GM18907 (cell line): Measurements from ENCODE around the gene TMEM185B.
"Not testable (repeated sequence)": the region's sequence is repeated elsewhere in the genome, so short reads cannot be mapped to it uniquely, and the experiment has no call there.

Source experiments
- ATAC-seq: cut with Tn5 transposase; IDR thresholded peaks from one replicate; pipeline ENCODE4 v1.9.1; 2021; ENCODE audit warnings: mild to moderate bottlenecking, moderate library complexity; ENCODE audit not compliant: unreplicated experiment

TMEM185B gene

DNA sequence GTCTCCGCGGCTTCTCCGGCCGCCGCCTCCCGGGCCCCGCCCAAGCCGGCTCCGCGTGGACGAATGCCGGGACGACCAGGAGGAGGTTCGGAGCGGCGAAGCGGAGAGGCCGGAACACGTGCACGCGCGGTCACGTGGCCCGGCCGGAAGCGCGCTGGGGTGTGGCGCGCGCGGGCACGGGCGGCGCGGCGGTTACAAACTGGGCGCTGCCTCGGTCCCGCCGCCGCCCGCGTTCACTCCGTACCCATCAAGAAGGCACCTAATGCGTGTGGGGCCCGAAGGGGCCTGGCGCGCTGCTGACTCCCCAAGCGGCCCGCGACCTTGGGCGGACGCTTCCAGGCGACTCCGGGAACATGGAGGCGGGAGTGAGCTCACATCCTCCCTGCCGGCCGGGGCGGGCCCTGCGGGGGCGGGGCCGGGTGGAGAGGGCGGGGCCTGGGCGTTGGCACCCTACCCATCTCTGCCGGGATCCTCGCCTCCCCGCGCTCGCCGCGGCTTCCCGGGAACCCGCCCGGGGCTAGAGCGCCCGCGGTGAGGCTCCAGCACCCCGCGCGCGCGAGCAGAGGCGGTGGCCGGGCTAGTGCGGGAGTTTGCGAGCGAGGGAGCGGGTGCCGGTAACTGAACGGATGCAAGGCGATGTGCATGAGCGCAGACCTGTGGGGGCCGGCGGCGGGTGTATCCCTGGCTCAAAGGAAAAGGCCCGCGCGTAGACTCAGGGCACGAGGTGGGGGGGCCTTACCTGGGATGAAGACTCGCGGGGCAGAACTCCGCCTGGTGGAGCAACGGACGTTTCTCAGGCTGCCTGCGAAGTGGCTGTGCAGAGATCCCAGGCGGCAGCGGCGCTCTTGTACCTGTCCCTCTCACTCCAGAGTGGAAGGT lies at the start of gene TMEM185B:
TSS of gene TMEM185B (minus strand) at position 367 of the 879 bp plus-strand sequence. CDS start 424 bp downstream, outside the sequence.
- ATAC-seq: peak; percentile 86

GRCh38 chr2:120271711-120272379 lies 48.6 kb upstream of the TMEM185B start:
- ATAC-seq: no peak

DNA sequence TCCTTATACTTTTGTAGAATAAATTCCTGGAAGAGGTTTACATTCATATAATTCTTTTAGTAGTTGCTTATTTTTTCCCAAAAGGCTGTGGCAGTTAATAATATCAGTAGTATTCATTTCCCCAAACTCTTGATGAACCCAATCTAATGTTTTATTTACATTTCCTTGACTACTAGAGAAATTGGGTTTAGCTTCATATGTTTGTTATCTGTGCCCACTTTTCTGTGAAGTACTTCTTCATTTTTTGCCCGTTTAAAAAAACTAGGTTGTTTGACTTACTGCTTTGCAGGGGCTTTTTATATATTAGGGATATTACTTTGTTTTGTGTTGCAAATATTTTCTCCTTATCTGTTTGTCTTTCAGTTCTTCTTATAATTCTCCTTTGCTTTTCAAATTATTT lies 46.6 kb upstream of the TMEM185B start:
- no peak for ATAC-seq

DNA sequence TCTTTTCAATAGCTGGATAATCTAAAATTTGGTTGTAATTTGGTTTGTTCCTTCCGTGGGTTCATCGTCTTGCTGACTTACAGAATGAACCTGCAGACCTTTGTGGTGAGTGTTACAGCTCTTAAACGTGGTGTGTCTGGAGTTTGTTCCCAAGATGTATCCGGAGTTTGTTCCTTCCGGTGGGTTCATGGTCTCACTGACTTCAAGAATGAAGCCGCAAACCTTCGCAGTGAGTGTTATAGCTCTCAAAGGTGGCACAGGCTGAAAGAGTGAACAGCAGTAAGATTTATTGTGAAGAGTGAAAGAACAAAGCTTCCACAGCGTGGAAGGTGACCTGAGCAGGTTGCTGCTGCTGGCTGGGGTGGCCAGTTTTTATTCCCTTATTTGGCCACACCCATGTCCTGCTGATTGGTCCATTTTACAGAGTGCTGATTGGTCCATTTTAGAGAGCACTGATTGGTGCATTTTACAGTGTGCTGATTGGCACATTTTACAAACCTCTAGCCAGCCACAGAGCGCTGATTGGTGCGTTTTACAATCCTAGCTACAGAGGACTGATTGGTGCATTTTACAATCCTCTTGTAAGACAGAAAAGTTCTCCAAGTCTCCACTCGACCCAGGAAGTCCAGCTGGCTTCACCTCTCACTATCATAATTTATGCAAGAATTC lies 46.0 kb upstream of the TMEM185B start:
- ATAC-seq: no peak

DNA sequence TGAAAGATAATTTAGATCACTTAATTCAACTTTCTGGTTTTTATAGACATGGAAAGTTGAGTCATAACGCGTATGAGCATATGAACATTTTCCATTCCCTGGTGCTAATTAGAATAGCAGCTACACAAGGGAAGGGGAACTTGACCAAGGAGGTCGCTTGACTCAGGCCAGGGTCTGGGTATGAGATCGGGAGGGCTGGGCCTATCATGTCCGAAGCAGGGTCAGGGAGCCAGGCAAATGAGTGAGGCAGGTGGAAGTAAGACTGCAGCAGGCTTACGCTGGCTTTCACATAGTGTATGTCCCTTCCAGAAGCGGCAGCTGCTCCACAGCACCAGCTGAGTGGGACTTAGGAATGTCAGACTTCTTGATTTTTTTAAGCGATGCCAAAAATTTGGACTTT lies 44.1 kb upstream of the TMEM185B start:
- ATAC-seq: no peak

GRCh38 chr2:120265006-120265405 lies 41.8 kb upstream of the TMEM185B start:
- peak; percentile 46 for ATAC-seq

GRCh38 chr2:120262761-120263428 lies 39.7 kb upstream of the TMEM185B start:
- ATAC-seq: no peak

- ATAC-seq: no peak
Observed at GRCh38 chr2:120262150-120262549, 39.0 kb upstream of the TMEM185B start.

DNA sequence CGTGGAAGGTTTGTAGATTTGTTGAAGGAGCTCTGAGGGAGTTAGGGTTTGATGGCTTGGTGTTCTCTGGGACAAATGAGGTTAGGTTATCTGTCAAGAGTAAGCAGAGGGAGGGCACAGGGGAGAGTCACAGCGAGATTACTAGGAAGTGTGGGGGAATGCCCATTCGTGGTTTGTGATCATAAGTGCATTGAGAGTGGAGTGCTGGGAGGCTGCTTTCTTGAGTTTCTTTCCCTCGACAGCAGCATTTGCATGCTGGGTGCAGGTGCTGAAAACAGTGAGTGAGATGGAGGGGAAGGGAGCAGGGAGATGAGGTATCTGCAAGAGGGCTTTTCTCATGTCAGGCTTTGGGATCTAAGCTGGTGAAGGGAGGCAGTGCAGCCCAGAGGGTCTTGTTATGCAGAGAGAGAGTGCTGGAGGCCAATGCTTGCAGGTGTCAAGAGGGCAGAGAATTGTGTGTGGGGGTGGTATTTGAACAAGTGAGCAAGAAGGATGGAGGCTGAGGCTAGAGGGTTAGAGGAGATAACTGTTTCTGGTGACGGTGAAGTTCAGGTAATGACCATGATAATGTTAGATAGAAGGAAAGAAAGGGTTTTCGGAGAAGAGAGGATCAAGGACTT lies 38.3 kb upstream of the TMEM185B start:
- peak; percentile 88 for ATAC-seq

DNA sequence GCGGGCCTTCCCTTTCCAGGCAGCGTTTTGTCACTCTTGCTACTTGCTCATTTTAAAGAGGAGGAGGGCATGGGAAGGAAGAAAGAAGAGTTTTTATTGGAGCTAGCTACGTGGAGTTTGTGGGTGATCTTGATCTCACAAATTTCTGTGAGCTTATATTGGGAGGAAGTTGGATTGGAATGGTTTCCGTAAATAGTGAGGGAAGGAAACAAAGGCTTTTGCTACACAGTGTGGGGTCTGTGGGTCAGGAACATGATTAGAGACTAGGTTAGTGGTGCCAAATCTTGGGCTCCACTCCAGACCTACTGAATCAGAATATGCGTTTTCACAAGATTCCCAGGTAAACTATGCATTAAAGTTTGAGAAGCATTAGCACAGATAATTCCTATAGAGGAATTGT lies 37.5 kb upstream of the TMEM185B start:
- no peak for ATAC-seq

DNA sequence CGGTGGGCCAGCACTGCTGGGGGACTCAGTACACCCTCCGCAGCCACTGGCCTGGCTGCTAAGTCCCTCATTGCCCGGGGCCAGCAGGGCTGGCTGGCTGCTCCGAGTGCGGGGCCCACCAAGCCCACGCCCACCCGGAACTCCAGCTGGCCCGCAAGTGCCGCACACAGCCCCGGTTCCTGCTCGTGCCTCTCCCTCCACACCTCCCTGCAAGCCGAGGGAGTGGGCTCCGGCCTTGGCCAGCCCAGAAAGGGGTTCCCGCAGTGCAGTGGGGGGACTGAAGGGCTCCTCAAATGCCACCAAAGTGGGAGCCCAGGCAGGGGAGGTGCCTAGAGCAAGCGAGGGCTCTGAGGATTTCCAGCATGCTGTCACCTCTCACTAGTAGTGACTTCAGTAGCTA lies 36.7 kb upstream of the TMEM185B start:
- not testable (repeated sequence) for ATAC-seq

GRCh38 chr2:120258196-120258595 lies 35.0 kb upstream of the TMEM185B start:
- ATAC-seq: no peak

DNA sequence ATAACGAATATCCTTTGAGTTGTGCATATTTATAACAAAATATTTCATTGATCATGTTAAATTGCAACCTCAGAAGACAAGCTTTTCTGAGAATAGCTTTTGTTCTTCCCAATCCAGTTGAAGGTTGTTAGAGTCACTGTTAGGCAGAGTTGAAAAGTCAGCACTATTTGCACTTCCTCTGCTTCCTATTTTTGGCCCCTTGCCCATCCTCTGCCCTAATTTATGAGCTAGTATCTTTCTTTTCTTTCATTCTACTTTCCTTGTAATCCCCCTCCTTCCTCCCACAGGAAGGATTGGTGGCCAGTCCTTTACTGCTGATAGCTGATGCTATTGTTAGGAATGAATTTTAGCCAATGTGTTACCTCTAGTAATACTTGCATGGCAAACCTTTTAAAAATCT lies 34.3 kb upstream of the TMEM185B start:
- no peak for ATAC-seq

GRCh38 chr2:120256651-120257000 lies 33.4 kb upstream of the TMEM185B start:
- ATAC-seq: no peak

DNA sequence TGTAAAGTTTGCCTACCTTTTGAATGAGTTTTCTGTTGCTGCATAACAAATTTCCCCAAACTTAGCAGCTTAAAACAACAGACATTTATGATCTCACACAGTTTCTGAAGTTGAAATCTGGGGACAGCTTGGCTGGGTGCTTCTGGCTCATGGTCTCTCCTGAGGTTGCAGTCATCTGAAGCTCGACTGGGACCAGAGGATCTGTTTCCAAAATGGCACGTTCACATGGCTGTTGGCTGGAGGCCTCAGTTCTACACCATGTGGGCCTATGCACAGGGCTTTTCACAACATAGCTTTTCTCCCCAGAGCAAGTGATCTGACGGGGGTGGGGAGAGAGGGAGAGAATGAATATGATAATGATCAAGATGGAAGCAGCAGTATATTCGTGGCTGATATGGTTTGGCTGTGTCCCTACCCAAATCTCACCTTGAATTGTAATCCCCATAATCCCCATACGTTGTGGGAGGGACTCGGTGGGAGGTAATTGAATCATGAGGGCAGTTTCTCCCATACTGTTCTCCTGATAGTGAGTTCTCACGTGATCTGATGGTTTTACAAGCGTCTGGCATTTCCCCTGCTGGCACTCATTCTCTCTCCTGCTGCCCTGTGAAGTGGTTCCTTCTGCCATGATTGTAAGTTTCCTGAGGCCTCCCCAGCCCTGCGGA lies 32.9 kb upstream of the TMEM185B start:
- no peak for ATAC-seq

- no peak for ATAC-seq
Observed at GRCh38 chr2:120255071-120255470, 31.9 kb upstream of the TMEM185B start.

- no peak for ATAC-seq
Observed at GRCh38 chr2:120254178-120254577, 31.0 kb upstream of the TMEM185B start.

GRCh38 chr2:120253021-120253882 lies 30.1 kb upstream of the TMEM185B start:
- peak; percentile 37 for ATAC-seq
